NCI-H2227 (cell line): ENCODE measurements around the gene EXOC6.
"Not testable (repeated sequence)": the region's sequence is repeated elsewhere in the genome, so short reads cannot be mapped to it uniquely, and the experiment has no call there.

Source experiments
- DNase-seq: peaks from one replicate; lab custom pipeline; 2025; ENCODE audit not compliant: unreplicated experiment; lab: John Stamatoyannopoulos, UW

Gene EXOC6

GRCh38 chr10:93075369-93076221 lies 227.3 kb downstream of the EXOC6 start:
- no peak for DNase-seq

- DNase-seq: no peak
Observed at GRCh38 chr10:93076871-93077270, 228.6 kb downstream of the EXOC6 start.

GRCh38 chr10:93077860-93078337 lies 229.6 kb downstream of the EXOC6 start:
- DNase-seq: no peak

- DNase-seq: no peak
Observed at GRCh38 chr10:93079663-93080349, 231.5 kb downstream of the EXOC6 start.

- DNase-seq: peak; percentile 18
Observed at GRCh38 chr10:93080350-93081046, 232.2 kb downstream of the EXOC6 start.

- no peak for DNase-seq
Observed at GRCh38 chr10:93081318-93081717, 233.0 kb downstream of the EXOC6 start.

GRCh38 chr10:93081834-93082233 lies 233.5 kb downstream of the EXOC6 start:
- DNase-seq: no peak

- no peak for DNase-seq
Observed at GRCh38 chr10:93083743-93084539, 235.6 kb downstream of the EXOC6 start.

- DNase-seq: no peak
Observed at GRCh38 chr10:93085272-93085859, 237.0 kb downstream of the EXOC6 start.

- no peak for DNase-seq
Observed at GRCh38 chr10:93086289-93086688, 238.0 kb downstream of the EXOC6 start.

GRCh38 chr10:93087846-93088245 lies 239.5 kb downstream of the EXOC6 start:
- no peak for DNase-seq

GRCh38 chr10:93088466-93088865 lies 240.1 kb downstream of the EXOC6 start:
- DNase-seq: no peak

- no peak for DNase-seq
Observed at GRCh38 chr10:93090619-93091018, 242.3 kb downstream of the EXOC6 start.

GRCh38 chr10:93091960-93092359 lies 243.6 kb downstream of the EXOC6 start:
- DNase-seq: no peak

- no peak for DNase-seq
Observed at GRCh38 chr10:93095225-93095624, 246.9 kb downstream of the EXOC6 start.

- DNase-seq: no peak
Observed at GRCh38 chr10:93096901-93097300, 248.6 kb downstream of the EXOC6 start.

- no peak for DNase-seq
Observed at GRCh38 chr10:93097386-93097785, 249.1 kb downstream of the EXOC6 start.

GRCh38 chr10:93098816-93099215 lies 250.5 kb downstream of the EXOC6 start:
- DNase-seq: no peak

- no peak for DNase-seq
Observed at GRCh38 chr10:93099670-93100069, 251.3 kb downstream of the EXOC6 start.

GRCh38 chr10:93101148-93101547 lies 252.8 kb downstream of the EXOC6 start:
- DNase-seq: not testable (repeated sequence)
